SU-DHL-6 (cell line): ENCODE data around the gene FLRT2.

Experiments
- H2AFZ ChIP-seq: fragments of 200-600 bp; sonication (generic); 2 replicates; pipeline ENCODE4 v1.6.1; 2014; ENCODE audit warnings: low read depth, mild to moderate bottlenecking, moderate library complexity, mixed read lengths, antibody characterized with exemption, low read length; ENCODE audit not compliant: severe bottlenecking
- H3F3A ChIP-seq: fragments of 200-600 bp; shearing (Covaris generic); 2 replicates; pipeline ENCODE4 v1.6.0; 2016; ENCODE audit warnings: antibody characterized with exemption, mild to moderate bottlenecking; ENCODE audit not compliant: insufficient read depth
- H3K27ac ChIP-seq: fragments of 200-600 bp; sonication (generic); 2 replicates; pipeline ENCODE4 v1.5.1; 2016; ENCODE audit warnings: low read depth, mild to moderate bottlenecking, low read length, moderate library complexity, mixed read lengths
- H3K27me3 ChIP-seq: fragments of 200-600 bp; sonication (generic), shearing (Covaris generic); 2 replicates; pipeline ENCODE4 v1.6.0; 2014; ENCODE audit warnings: mild to moderate bottlenecking, low read length
- H3K36me3 ChIP-seq: fragments of 200-600 bp; sonication (generic); 2 replicates; pipeline ENCODE4 v1.6.1; 2014; ENCODE audit warnings: mild to moderate bottlenecking, low read length, mixed read lengths
- H3K4me2 ChIP-seq: fragments of 300-600, 200-600 bp; shearing (Covaris generic), sonication (generic); 2 replicates; pipeline ENCODE4 v1.6.0; 2014; ENCODE audit warnings: low read length, low read depth, mild to moderate bottlenecking; ENCODE audit not compliant: poor library complexity, severe bottlenecking
- H3K4me3 ChIP-seq: fragments of 200-600 bp; sonication (generic); 2 replicates; pipeline ENCODE4 v1.5.1; 2014; ENCODE audit warnings: antibody characterized with exemption, low read length, mild to moderate bottlenecking, mixed read lengths; ENCODE audit not compliant: insufficient read depth, poor library complexity, severe bottlenecking
- H3K79me2 ChIP-seq: fragments of 200-600 bp; sonication (generic); 2 replicates; pipeline ENCODE4 v1.6.1; 2014; ENCODE audit warnings: mild to moderate bottlenecking, low read length, moderate library complexity; ENCODE audit not compliant: insufficient read depth
- H3K9ac ChIP-seq: fragments of 200-600 bp; sonication (generic); 2 replicates; pipeline ENCODE4 v1.7.0; 2014; ENCODE audit warnings: mild to moderate bottlenecking, low read length
- H3K9me2 ChIP-seq: fragments of 200-600 bp; sonication (generic); replicated peaks from 2 replicates; pipeline ENCODE4 v1.6.1; 2014; ENCODE audit warnings: low read length; ENCODE audit not compliant: insufficient read depth
- H3K9me3 ChIP-seq: fragments of 200-600 bp; sonication (generic); 2 replicates; pipeline ENCODE4 v1.6.1; 2014; ENCODE audit warnings: low read length, mixed read lengths; ENCODE audit not compliant: insufficient read depth
- H4K20me1 ChIP-seq: fragments of 200-600 bp; sonication (generic); 2 replicates; pipeline ENCODE4 v1.6.1; 2014; ENCODE audit warnings: low read depth, mild to moderate bottlenecking, antibody characterized with exemption, low read length, moderate library complexity, mixed read lengths
- EZH2phosphoT487 ChIP-seq: fragments of 200-600 bp; sonication (generic), shearing (Covaris generic); conservative IDR thresholded peaks from 2 replicates; pipeline ENCODE4 v1.6.1; 2018; ENCODE audit warnings: mild to moderate bottlenecking, antibody characterized with exemption, low read length, moderate library complexity, mixed read lengths
- TF ChIP-seq, protein P1 (sequence below): fragments of 200-600 bp; sonication (generic); IDR thresholded peaks from one replicate; pipeline ENCODE4 v1.5.1; 2017; ENCODE audit warnings: antibody characterized with exemption, mild to moderate bottlenecking, low read length, moderate library complexity; ENCODE audit not compliant: insufficient read depth, poor library complexity, severe bottlenecking

Gene FLRT2

DNA sequence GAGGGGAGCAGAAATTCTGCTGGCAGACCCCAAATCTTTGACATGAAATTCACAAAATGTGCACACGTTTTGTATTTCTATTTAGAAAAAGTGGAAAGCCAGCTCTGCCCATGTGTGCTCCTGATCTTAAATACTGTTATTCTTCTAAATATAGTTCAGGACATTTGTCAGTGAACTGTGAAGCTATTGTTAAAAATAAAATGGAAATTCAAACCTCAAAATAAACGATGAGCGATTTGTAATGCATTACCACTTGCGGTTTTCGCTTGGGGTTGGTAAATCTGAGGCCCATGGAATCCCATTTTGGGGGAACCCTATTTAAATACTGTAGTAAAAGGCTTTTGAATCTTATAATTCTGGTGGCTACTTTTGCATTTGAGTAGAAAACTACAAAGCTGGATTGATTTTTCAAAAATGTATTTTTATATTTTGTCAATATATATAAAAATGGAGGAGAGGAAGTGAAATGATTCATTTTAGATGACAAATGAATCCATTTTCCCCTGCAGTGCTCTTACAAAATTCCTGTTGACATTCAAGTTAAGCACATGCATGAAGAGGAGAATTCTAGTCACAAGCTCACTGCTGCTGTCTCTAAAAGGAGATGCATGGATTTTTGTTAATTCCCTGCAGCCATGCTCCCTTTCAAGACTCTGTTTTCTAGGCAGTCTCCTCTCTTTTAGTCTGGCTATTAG lies 47.1 kb downstream of the FLRT2 start:
- Histone ChIP-seq H3K4me2 (no peak overlapping the region), H3K27me3 (no peaks in the 10 kb centered on the region), H3K9ac (no peak overlapping the region), H3K9me2 (no peaks in the 10 kb centered on the region), H3K79me2 (no peaks in the 10 kb centered on the region), H3F3A (no peaks in the 10 kb centered on the region), H3K4me3 (no peak overlapping the region), H3K27ac (no peak overlapping the region), H2AFZ (no peak overlapping the region), H4K20me1 (no peaks in the 10 kb centered on the region), H3K36me3 (no peaks in the 10 kb centered on the region), H3K9me3 (no peaks in the 10 kb centered on the region)
- TF ChIP-seq, protein P1, sequence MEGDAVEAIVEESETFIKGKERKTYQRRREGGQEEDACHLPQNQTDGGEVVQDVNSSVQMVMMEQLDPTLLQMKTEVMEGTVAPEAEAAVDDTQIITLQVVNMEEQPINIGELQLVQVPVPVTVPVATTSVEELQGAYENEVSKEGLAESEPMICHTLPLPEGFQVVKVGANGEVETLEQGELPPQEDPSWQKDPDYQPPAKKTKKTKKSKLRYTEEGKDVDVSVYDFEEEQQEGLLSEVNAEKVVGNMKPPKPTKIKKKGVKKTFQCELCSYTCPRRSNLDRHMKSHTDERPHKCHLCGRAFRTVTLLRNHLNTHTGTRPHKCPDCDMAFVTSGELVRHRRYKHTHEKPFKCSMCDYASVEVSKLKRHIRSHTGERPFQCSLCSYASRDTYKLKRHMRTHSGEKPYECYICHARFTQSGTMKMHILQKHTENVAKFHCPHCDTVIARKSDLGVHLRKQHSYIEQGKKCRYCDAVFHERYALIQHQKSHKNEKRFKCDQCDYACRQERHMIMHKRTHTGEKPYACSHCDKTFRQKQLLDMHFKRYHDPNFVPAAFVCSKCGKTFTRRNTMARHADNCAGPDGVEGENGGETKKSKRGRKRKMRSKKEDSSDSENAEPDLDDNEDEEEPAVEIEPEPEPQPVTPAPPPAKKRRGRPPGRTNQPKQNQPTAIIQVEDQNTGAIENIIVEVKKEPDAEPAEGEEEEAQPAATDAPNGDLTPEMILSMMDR, result no peak
- no peak for TF ChIP-seq EZH2phosphoT487

GRCh38 chr14:85577543-85578114 lies 47.7 kb downstream of the FLRT2 start:
- H3K4me2 ChIP-seq, result no peak overlapping the region
- H2AFZ ChIP-seq, result no peak overlapping the region
- TF ChIP-seq EZH2phosphoT487, result no peak
- TF ChIP-seq, protein P1, result no peak
- H3K79me2 ChIP-seq, result no peaks in the 10 kb centered on the region
- H3K9me3 ChIP-seq, result no peaks in the 10 kb centered on the region
- H3F3A ChIP-seq, result no peaks in the 10 kb centered on the region
- H3K4me3 ChIP-seq, result no peak overlapping the region
- H3K36me3 ChIP-seq, result no peaks in the 10 kb centered on the region
- H3K27me3 ChIP-seq, result no peaks in the 10 kb centered on the region
- H3K9ac ChIP-seq, result no peak overlapping the region
- H3K27ac ChIP-seq, result no peak overlapping the region
- no peaks in the 10 kb centered on the region for H3K9me2 ChIP-seq
- no peaks in the 10 kb centered on the region for H4K20me1 ChIP-seq

DNA sequence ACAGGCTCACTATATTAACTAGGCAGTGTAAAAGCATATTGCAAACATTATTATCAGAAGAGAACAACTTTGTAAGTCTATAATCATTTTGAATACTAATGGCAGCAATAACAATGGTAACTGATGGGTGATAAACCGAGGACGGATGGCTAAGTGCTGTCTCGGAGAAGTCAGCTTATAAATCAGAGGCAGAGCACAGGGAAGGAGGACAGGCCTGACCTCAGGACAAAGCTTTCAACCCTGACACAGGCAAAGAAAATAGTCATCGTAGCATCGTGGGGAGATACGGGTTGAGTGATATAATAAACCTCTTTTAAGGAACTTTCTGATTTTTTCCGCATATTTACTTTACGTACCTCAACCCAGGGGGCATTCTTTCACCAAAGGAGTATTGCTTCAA lies 48.4 kb downstream of the FLRT2 start:
- H3K9ac ChIP-seq, result no peak overlapping the region
- no peaks in the 10 kb centered on the region for H3K79me2 ChIP-seq
- no peaks in the 10 kb centered on the region for H3K36me3 ChIP-seq
- no peak for TF ChIP-seq EZH2phosphoT487
- TF ChIP-seq, protein P1, result no peak
- no peaks in the 10 kb centered on the region for H3F3A ChIP-seq
- no peak overlapping the region for H3K4me3 ChIP-seq
- no peak overlapping the region for H3K4me2 ChIP-seq
- H3K27me3 ChIP-seq, result no peaks in the 10 kb centered on the region
- H4K20me1 ChIP-seq, result no peaks in the 10 kb centered on the region
- H3K9me2 ChIP-seq, result no peaks in the 10 kb centered on the region
- no peak overlapping the region for H3K27ac ChIP-seq
- H3K9me3 ChIP-seq, result no peaks in the 10 kb centered on the region
- H2AFZ ChIP-seq, result no peak overlapping the region
